ENCODE data around the gene CAND2.
"Not testable (repeated sequence)": the region's sequence is repeated elsewhere in the genome, so short reads cannot be mapped to it uniquely, and the experiment has no call there.

The CAND2 gene

GRCh38 chr3:12875857-12876836 lies 79.7 kb downstream of the CAND2 start:
- peak; percentile 59 for ATAC-seq
- H3K4me1 Mint-ChIP-seq, result peaks cover 6% of the 10 kb centered on the region
- peak; percentile 12 to 25 for DNase-seq
- no peak overlapping the region for H3K4me3 Mint-ChIP-seq
- no peaks in the 10 kb centered on the region for H3K9me3 Mint-ChIP-seq
- H3K27ac Mint-ChIP-seq, result no peak overlapping the region
- H3K27me3 Mint-ChIP-seq, result peaks cover 27% of the 10 kb centered on the region

GRCh38 chr3:12877040-12877439 lies 80.6 kb downstream of the CAND2 start:
- no peak overlapping the region for H3K27ac Mint-ChIP-seq
- ATAC-seq, result no peak
- H3K9me3 Mint-ChIP-seq, result no peaks in the 10 kb centered on the region
- DNase-seq, result no peak
- no peak overlapping the region for H3K4me3 Mint-ChIP-seq
- peaks cover 6% of the 10 kb centered on the region for H3K4me1 Mint-ChIP-seq
- H3K27me3 Mint-ChIP-seq, result peaks cover 24% of the 10 kb centered on the region

GRCh38 chr3:12878141-12878574 lies 81.7 kb downstream of the CAND2 start:
- ATAC-seq, result no peak
- Mint-ChIP-seq H3K4me1 (peaks cover 6% of the 10 kb centered on the region), H3K4me3 (no peak overlapping the region), H3K27me3 (peaks cover 24% of the 10 kb centered on the region), H3K27ac (no peak overlapping the region), H3K9me3 (no peaks in the 10 kb centered on the region)
- DNase-seq, result no peak

GRCh38 chr3:12878758-12879157 lies 82.3 kb downstream of the CAND2 start:
- H3K9me3 Mint-ChIP-seq, ATAC-seq, DNase-seq, H3K4me1 Mint-ChIP-seq, H3K27ac Mint-ChIP-seq, H3K4me3 Mint-ChIP-seq: not testable (repeated sequence)
- peaks cover 22% of the 10 kb centered on the region for H3K27me3 Mint-ChIP-seq

DNA sequence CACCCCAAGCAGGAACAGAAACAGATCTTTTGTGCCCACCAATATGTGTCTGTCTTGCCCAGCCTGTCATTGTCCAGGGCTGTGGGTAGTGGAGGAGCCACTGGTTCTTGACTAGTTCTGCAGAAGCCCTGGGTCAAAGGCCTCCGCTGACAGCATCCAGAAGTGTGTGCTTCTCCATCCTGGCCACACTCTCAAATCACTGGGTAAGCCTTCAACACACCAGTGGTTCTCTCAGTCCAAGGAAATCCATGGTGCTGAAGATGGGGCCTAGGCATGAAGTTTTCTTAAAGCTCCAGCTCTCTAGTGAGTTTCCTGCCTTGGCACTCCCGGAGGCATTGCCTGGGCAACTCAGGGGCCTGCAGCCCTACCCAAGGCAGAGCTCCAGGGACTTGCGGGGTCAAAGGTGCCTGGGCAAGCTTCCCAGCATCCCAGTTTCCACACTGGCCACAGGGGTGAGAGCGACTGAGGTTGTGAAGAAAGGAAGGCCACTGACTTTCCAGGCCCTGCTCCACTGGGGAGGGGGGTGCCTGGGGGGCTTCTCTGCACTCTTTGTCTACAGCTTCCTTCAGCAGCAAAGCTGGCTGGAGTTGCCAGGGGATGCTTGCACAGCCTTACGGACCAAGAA lies 82.8 kb downstream of the CAND2 start:
- H3K9me3 Mint-ChIP-seq, result no peaks in the 10 kb centered on the region
- no peak overlapping the region for H3K4me3 Mint-ChIP-seq
- no peak overlapping the region for H3K27ac Mint-ChIP-seq
- ATAC-seq (no peak), DNase-seq (no peak)
- peaks cover 6% of the 10 kb centered on the region for H3K4me1 Mint-ChIP-seq
- H3K27me3 Mint-ChIP-seq, result peaks cover 17% of the 10 kb centered on the region

GRCh38 chr3:12881858-12882257 lies 85.4 kb downstream of the CAND2 start:
- H3K27me3 Mint-ChIP-seq, ATAC-seq, DNase-seq, H3K9me3 Mint-ChIP-seq, H3K4me3 Mint-ChIP-seq, H3K27ac Mint-ChIP-seq: not testable (repeated sequence)
- H3K4me1 Mint-ChIP-seq, result peaks cover 13% of the 10 kb centered on the region

GRCh38 chr3:12882336-12883310 lies 86.1 kb downstream of the CAND2 start:
- Mint-ChIP-seq H3K9me3 (no peaks in the 10 kb centered on the region), H3K4me1 (peaks cover 16% of the 10 kb centered on the region), H3K27ac (no peak overlapping the region), H3K27me3 (peaks cover 13% of the 10 kb centered on the region), H3K4me3 (no peak overlapping the region)
- DNase-seq (no peak), ATAC-seq (no peak)

GRCh38 chr3:12884186-12884680 lies 87.8 kb downstream of the CAND2 start:
- no peak overlapping the region for H3K4me3 Mint-ChIP-seq
- H3K9me3 Mint-ChIP-seq, result no peaks in the 10 kb centered on the region
- no peak overlapping the region for H3K27ac Mint-ChIP-seq
- ATAC-seq, result no peak
- peaks cover 19% of the 10 kb centered on the region for H3K27me3 Mint-ChIP-seq
- no peak for DNase-seq
- H3K4me1 Mint-ChIP-seq, result peaks cover 16% of the 10 kb centered on the region
